GM12865 (cell line): ENCODE data around the gene USP35.

Experiments
- DNase-seq: peaks from one replicate; pipeline ENCODE4 v3.0.0; 2010; ENCODE audit warnings: low read depth
- H3K4me3 ChIP-seq: 2 replicates; pipeline ENCODE4 v1.5.1; 2011; ENCODE audit warnings: mild to moderate bottlenecking, low read depth, low read length, control low read depth
- CTCF ChIP-seq: IDR thresholded peaks from 2 replicates; pipeline ENCODE4 v1.5.1; 2011; ENCODE audit warnings: low read length, control low read depth, low read depth, inconsistent platforms; ENCODE audit not compliant: insufficient read depth; ENCODE audit errors: missing control alignments

USP35 gene

GRCh38 chr11:78211565-78211964 lies 22.8 kb downstream of the USP35 start:
- no peak for TF ChIP-seq CTCF
- DNase-seq, result no peak
- no peak overlapping the region for H3K4me3 ChIP-seq

- TF ChIP-seq CTCF, result no peak
- no peak for DNase-seq
- H3K4me3 ChIP-seq, result no peak overlapping the region
These were observed 24.1 kb downstream of the USP35 start for GRCh38 chr11:78212586-78213371.

- DNase-seq, result no peak
- no peak overlapping the region for H3K4me3 ChIP-seq
- TF ChIP-seq CTCF, result no peak
These were observed 25.0 kb downstream of the USP35 start for GRCh38 chr11:78213526-78214330.

GRCh38 chr11:78214331-78215194 lies 25.8 kb downstream of the USP35 start:
- no peak overlapping the region for H3K4me3 ChIP-seq
- TF ChIP-seq CTCF, result no peak
- no peak for DNase-seq

GRCh38 chr11:78216021-78216420 lies 27.3 kb downstream of the USP35 start:
- DNase-seq, result no peak
- no peak for TF ChIP-seq CTCF
- no peak overlapping the region for H3K4me3 ChIP-seq

- no peak for DNase-seq
- H3K4me3 ChIP-seq, result no peak overlapping the region
- TF ChIP-seq CTCF, result no peak
These were observed 28.0 kb downstream of the USP35 start for GRCh38 chr11:78216571-78217287.
